HEK293 (cell line): ENCODE results near the gene ACTL6A.

Experiments used
- CTCF ChIA-PET: fragments of 350-600 bp; formaldehyde crosslinking; extraction: SDS; loops from one replicate; lab custom pipeline; 2021; ENCODE audit warnings: antibody characterized with exemption; lab: Yijun Ruan, JAX
- POLR2A ChIA-PET: fragments of 300-600 bp; formaldehyde crosslinking; extraction: SDS; loops from one replicate; lab custom pipeline; 2020; ENCODE audit warnings: antibody characterized with exemption, inconsistent platforms; lab: Yijun Ruan, JAX
- H3K27ac ChIP-seq: fragments of 200-500 bp; sonication (Bioruptor generic); 2 replicates; pipeline ENCODE4 v1.5.1; 2014; ENCODE audit warnings: low read depth, low read length, control low read depth, inconsistent platforms; ENCODE audit errors: extremely low read depth
- H3K36me3 ChIP-seq, 2 experiments: fragments of 200-500 bp in 1 of 2; sonication (Bioruptor generic) in 1 of 2; 1 replicate in 1 of 2; 2 replicates in 1 of 2; pipeline ENCODE4 v1.5.1; 2014 to 2017; ENCODE audit warnings: inconsistent platforms in 2 of 2, low read length in 2 of 2; ENCODE audit not compliant: control insufficient read depth in 2 of 2, insufficient read depth in 1 of 2
- H3K4me1 ChIP-seq: fragments of 200-500 bp; sonication (Bioruptor generic); 2 replicates; pipeline ENCODE4 v1.5.1; 2014; ENCODE audit warnings: mild to moderate bottlenecking, low read length, inconsistent platforms; ENCODE audit not compliant: control insufficient read depth, insufficient read depth
- H3K4me3 ChIP-seq: 2 replicates; pipeline ENCODE4 v1.5.1; 2011; ENCODE audit warnings: low read depth, mild to moderate bottlenecking, control low read depth, low read length, moderate library complexity
- H3K9me3 ChIP-seq: fragments of 200-500 bp; sonication (Bioruptor generic); 2 replicates; pipeline ENCODE4 v1.5.1; 2014; ENCODE audit warnings: low read depth, low read length, inconsistent platforms; ENCODE audit not compliant: control insufficient read depth, insufficient read depth
- BCL11A ChIP-seq: fragments of 450-650 bp; formaldehyde crosslinking; IDR thresholded peaks from 2 replicates; pipeline ENCODE4 v1.5.1; 2016; ENCODE audit warnings: low read depth, missing biosample characterization, missing genetic modification characterization
- HOXC10 ChIP-seq: sonication (generic); formaldehyde crosslinking; IDR thresholded peaks from 2 replicates; pipeline ENCODE4 v1.8.1; 2023; ENCODE audit warnings: mild to moderate bottlenecking, missing genetic modification reagents
- KLF8 ChIP-seq: fragments of 450-650 bp; formaldehyde crosslinking; IDR thresholded peaks from 2 replicates; pipeline ENCODE4 v1.5.1; 2016; ENCODE audit warnings: missing biosample characterization, missing genetic modification characterization
- REPIN1 ChIP-seq: fragments of 450-650 bp; formaldehyde crosslinking; IDR thresholded peaks from 2 replicates; pipeline ENCODE4 v1.5.1; 2017; ENCODE audit warnings: missing biosample characterization, missing genetic modification characterization, low read depth
- SCRT1 ChIP-seq: fragments of 450-650 bp; formaldehyde crosslinking; IDR thresholded peaks from 2 replicates; pipeline ENCODE4 v1.5.1; 2016; ENCODE audit warnings: missing biosample characterization, missing genetic modification characterization, borderline replicate concordance
- ZBTB17 ChIP-seq: fragments of 450-650 bp; formaldehyde crosslinking; IDR thresholded peaks from 2 replicates; pipeline ENCODE4 v1.5.1; 2016; ENCODE audit warnings: missing biosample characterization, missing genetic modification characterization
- ZBTB20 ChIP-seq: fragments of 450-650 bp; formaldehyde crosslinking; IDR thresholded peaks from 2 replicates; pipeline ENCODE4 v1.5.1; 2016; ENCODE audit warnings: missing biosample characterization, missing genetic modification characterization
- ZBTB48 ChIP-seq: fragments of 450-650 bp; formaldehyde crosslinking; IDR thresholded peaks from 2 replicates; pipeline ENCODE4 v1.5.1; 2016; ENCODE audit warnings: missing biosample characterization, missing genetic modification characterization
- ZFP69B ChIP-seq: fragments of 450-650 bp; formaldehyde crosslinking; IDR thresholded peaks from 2 replicates; pipeline ENCODE4 v1.5.1; 2016; ENCODE audit warnings: missing biosample characterization, missing genetic modification characterization
- ZNF221 ChIP-seq: fragments of 450-650 bp; formaldehyde crosslinking; IDR thresholded peaks from 2 replicates; pipeline ENCODE4 v1.5.1; 2017; ENCODE audit warnings: missing biosample characterization, missing genetic modification characterization, borderline replicate concordance
- ZNF335 ChIP-seq: fragments of 450-650 bp; formaldehyde crosslinking; conservative IDR thresholded peaks from 2 replicates; pipeline ENCODE4 v1.5.1; 2016; ENCODE audit warnings: missing biosample characterization, missing genetic modification characterization
- ZNF610 ChIP-seq: fragments of 450-650 bp; formaldehyde crosslinking; IDR thresholded peaks from 2 replicates; pipeline ENCODE4 v1.5.1; 2016; ENCODE audit warnings: missing biosample characterization, missing genetic modification characterization, borderline replicate concordance
- ZNF624 ChIP-seq: fragments of 450-650 bp; formaldehyde crosslinking; IDR thresholded peaks from 2 replicates; pipeline ENCODE4 v1.5.1; 2017; ENCODE audit warnings: missing biosample characterization, missing genetic modification characterization
- TF ChIP-seq, protein P1 (sequence below): fragments of 450-650 bp; formaldehyde crosslinking; conservative IDR thresholded peaks from 2 replicates; pipeline ENCODE4 v1.5.1; 2016; ENCODE audit warnings: low read depth, missing biosample characterization, missing genetic modification characterization
- TF ChIP-seq, protein P2 (sequence below): fragments of 450-650 bp; formaldehyde crosslinking; IDR thresholded peaks from 2 replicates; pipeline ENCODE4 v1.5.1; 2016; ENCODE audit warnings: missing biosample characterization, missing genetic modification characterization, borderline replicate concordance
- TF ChIP-seq, protein P3 (sequence below): fragments of 450-650 bp; formaldehyde crosslinking; IDR thresholded peaks from 2 replicates; pipeline ENCODE4; 2016; ENCODE audit warnings: missing biosample characterization, missing genetic modification characterization
- TF ChIP-seq, protein P4 (sequence below): fragments of 450-650 bp; formaldehyde crosslinking; IDR thresholded peaks from 2 replicates; pipeline ENCODE4 v1.5.1; 2016; ENCODE audit warnings: missing biosample characterization, missing genetic modification characterization

Gene ACTL6A

DNA sequence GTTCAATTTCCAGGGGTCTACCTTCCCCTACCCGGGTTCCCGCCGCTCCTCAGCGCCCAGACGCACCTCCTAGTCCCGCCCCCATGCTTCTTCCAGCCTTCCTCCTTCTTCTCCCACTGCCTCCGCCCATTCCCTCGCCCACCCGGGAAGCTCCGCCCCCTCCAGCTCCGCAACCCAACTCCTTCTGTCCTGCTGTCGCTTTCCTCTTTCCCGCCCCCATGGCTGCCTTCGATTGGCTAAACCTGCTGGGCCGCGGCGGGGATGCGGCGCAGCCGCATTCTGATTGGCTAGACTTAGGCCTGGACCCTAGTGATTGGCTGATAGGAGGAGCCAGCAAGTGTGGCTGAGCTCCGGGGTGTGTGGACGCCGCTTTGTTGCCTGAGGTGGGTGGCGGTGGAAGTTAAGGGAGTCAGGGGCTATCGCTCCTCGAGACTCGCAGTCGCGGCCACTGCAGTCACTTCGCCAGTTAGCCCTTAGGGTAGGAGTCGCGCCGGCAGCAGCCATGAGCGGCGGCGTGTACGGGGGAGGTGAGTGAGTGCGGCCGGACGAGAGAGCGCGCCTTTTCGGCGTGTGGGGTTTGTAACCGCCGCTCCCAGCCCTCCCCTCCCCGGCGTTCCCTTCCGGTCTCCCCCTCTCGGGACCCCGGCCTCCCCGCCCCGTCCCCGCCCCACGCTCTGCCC lies at the start of gene ACTL6A (continued):
- TF ChIP-seq, protein P1, sequence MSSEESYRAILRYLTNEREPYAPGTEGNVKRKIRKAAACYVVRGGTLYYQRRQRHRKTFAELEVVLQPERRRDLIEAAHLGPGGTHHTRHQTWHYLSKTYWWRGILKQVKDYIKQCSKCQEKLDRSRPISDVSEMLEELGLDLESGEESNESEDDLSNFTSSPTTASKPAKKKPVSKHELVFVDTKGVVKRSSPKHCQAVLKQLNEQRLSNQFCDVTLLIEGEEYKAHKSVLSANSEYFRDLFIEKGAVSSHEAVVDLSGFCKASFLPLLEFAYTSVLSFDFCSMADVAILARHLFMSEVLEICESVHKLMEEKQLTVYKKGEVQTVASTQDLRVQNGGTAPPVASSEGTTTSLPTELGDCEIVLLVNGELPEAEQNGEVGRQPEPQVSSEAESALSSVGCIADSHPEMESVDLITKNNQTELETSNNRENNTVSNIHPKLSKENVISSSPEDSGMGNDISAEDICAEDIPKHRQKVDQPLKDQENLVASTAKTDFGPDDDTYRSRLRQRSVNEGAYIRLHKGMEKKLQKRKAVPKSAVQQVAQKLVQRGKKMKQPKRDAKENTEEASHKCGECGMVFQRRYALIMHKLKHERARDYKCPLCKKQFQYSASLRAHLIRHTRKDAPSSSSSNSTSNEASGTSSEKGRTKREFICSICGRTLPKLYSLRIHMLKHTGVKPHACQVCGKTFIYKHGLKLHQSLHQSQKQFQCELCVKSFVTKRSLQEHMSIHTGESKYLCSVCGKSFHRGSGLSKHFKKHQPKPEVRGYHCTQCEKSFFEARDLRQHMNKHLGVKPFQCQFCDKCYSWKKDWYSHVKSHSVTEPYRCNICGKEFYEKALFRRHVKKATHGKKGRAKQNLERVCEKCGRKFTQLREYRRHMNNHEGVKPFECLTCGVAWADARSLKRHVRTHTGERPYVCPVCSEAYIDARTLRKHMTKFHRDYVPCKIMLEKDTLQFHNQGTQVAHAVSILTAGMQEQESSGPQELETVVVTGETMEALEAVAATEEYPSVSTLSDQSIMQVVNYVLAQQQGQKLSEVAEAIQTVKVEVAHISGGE = peak; percentile 86
- TF ChIP-seq, protein P2, sequence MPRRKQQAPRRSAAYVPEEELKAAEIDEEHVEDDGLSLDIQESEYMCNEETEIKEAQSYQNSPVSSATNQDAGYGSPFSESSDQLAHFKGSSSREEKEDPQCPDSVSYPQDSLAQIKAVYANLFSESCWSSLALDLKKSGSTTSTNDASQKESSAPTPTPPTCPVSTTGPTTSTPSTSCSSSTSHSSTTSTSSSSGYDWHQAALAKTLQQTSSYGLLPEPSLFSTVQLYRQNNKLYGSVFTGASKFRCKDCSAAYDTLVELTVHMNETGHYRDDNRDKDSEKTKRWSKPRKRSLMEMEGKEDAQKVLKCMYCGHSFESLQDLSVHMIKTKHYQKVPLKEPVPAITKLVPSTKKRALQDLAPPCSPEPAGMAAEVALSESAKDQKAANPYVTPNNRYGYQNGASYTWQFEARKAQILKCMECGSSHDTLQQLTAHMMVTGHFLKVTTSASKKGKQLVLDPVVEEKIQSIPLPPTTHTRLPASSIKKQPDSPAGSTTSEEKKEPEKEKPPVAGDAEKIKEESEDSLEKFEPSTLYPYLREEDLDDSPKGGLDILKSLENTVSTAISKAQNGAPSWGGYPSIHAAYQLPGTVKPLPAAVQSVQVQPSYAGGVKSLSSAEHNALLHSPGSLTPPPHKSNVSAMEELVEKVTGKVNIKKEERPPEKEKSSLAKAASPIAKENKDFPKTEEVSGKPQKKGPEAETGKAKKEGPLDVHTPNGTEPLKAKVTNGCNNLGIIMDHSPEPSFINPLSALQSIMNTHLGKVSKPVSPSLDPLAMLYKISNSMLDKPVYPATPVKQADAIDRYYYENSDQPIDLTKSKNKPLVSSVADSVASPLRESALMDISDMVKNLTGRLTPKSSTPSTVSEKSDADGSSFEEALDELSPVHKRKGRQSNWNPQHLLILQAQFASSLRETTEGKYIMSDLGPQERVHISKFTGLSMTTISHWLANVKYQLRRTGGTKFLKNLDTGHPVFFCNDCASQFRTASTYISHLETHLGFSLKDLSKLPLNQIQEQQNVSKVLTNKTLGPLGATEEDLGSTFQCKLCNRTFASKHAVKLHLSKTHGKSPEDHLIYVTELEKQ = no peak
- 0 out of 2 replicates have a peak, but pooled peaks have one; percentile 15 for TF ChIP-seq ZFP69B (tag by site-specific recombination)
- TF ChIP-seq ZBTB17 (tag by site-specific recombination) = peak; percentile 39; the same call in 1 of the 2 replicates
- TF ChIP-seq, protein P3, sequence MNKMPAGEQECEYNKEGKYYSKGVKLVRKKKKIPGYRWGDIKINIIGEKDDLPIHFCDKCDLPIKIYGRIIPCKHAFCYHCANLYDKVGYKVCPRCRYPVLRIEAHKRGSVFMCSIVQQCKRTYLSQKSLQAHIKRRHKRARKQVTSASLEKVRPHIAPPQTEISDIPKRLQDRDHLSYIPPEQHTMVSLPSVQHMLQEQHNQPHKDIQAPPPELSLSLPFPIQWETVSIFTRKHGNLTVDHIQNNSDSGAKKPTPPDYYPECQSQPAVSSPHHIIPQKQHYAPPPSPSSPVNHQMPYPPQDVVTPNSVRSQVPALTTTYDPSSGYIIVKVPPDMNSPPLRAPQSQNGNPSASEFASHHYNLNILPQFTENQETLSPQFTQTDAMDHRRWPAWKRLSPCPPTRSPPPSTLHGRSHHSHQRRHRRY (tag by site-specific recombination) = no peak
- peak; percentile 48; the same call in 1 of the 2 replicates for TF ChIP-seq REPIN1 (tag by site-specific recombination)

DNA sequence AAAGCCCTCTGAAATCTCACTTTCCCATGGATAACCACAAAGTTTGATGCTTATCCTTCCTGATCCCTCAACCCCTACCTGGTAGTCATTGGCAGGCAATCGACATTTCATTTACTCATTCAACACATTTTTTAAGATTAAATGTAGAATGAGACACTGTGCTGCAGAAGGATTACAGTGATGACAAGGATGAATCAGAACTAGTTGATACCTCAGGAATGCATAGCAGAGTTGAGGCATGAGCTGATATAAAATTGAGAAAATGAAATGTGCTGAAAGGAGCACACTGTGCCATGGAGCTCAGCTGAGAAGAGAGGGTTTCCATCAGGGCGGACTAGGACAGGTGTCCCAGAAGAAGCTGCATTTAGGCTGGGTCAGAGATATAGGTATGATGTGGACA lies 48.9 kb upstream of the ACTL6A start:
- H3K4me3 ChIP-seq = no peak overlapping the region
- H3K27ac ChIP-seq = no peak overlapping the region
- TF ChIP-seq, protein P4, sequence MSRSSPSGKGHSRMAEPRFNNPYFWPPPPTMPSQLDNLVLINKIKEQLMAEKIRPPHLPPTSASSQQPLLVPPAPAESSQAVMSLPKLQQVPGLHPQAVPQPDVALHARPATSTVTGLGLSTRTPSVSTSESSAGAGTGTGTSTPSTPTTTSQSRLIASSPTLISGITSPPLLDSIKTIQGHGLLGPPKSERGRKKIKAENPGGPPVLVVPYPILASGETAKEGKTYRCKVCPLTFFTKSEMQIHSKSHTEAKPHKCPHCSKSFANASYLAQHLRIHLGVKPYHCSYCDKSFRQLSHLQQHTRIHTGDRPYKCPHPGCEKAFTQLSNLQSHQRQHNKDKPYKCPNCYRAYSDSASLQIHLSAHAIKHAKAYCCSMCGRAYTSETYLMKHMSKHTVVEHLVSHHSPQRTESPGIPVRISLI (tag by site-specific recombination) = no peak
- TF ChIP-seq ZBTB48 (no peak), ZBTB20 (no peak), ZNF624 (tag by site-specific recombination) (no peak), ZNF221 (tag by site-specific recombination) (no peak), ZNF610 (tag by site-specific recombination) (no peak), BCL11A (tag by site-specific recombination) (no peak), SCRT1 (tag by site-specific recombination) (no peak), ZNF335 (tag by site-specific recombination) (no peak), KLF8 (tag by site-specific recombination) (no peak), HOXC10 (CRISPR knock-in tag) (no peak)
- H3K36me3 ChIP-seq = no peaks in the 10 kb centered on the region
- ChIA-PET POLR2A (no interaction called here), CTCF (interaction anchor here (0.5 kb wide), 1 partner anchor 198 kb away, joined by 3 read pairs; no protein-coding TSS in a partner anchor)
- H3K4me1 ChIP-seq = no peaks in the 10 kb centered on the region
- no peaks in the 10 kb centered on the region for H3K9me3 ChIP-seq
